Testis (tissue), 3 donors: ENCODE results near the gene ZNF227. TPM values are rescaled to one million over a fixed set of nuclear protein-coding genes. Genes with fewer than 3 reads are reported as not detected.

Source experiments
- DNase-seq: peaks from one replicate; pipeline ENCODE4 v3.0.0-alpha.2; 2019
- H3K27ac ChIP-seq, 2 donors: fragments of 200-600 bp; sonication (generic); one replicate each; pipeline ENCODE4 v1.5.1; 2019
- H3K27me3 ChIP-seq: fragments of 200-600 bp; sonication (generic); one replicate; pipeline ENCODE4 v1.5.1; 2019
- H3K36me3 ChIP-seq: fragments of 200-600 bp; sonication (generic); one replicate; pipeline ENCODE4 v1.5.1; 2017; ENCODE audit warnings: low read depth; ENCODE audit errors: missing control alignments
- H3K4me1 ChIP-seq: fragments of 200-600 bp; sonication (generic); one replicate; pipeline ENCODE4 v1.5.1; 2019
- H3K4me3 ChIP-seq, 2 donors: fragments of 200-600 bp; sonication (generic); one replicate each; pipeline ENCODE4 v1.5.1; 2017 to 2019
- H3K9me3 ChIP-seq: fragments of 200-600 bp; sonication (generic); one replicate; pipeline ENCODE4 v1.5.1; 2017
- CTCF ChIP-seq, 3 experiments: fragments of 450-650 bp in 2 of 3; fragments of 200-600 bp in 1 of 3; sonication (generic) in 1 of 3; IDR thresholded peaks; one replicate each; pipeline ENCODE4 v1.5.1; 2016 to 2019; ENCODE audit warnings: antibody characterized with exemption in 3 of 3, mild to moderate bottlenecking in 2 of 3, moderate library complexity in 1 of 3
- POLR2A ChIP-seq: fragments of 450-650 bp; IDR thresholded peaks from one replicate; pipeline ENCODE4 v1.6.1; 2017; ENCODE audit warnings: antibody characterized with exemption, mild to moderate bottlenecking, moderate library complexity
- WGBS, 2 donors: methylation state at CpG; one replicate each; pipeline ENCODE4 v1.1.5; 2018; 5-methylcytosine and 5-hydroxymethylcytosine counted together
- intact Hi-C: fragments of 100-400 bp; cut with DNase I; formaldehyde crosslinking; loops from one replicate; pipeline ENCODE4 v1.15.1; 2023; ENCODE audit warnings: low total_unique reads
- polyA plus RNA-seq: library from polyadenylated mRNA; stranded (reverse); fragments of 350-450 nt; fragmentation: Illumina TruSeq; extraction: RNeasy Lipid Tissue Mini Kit (QIAGEN cat#74804); gene quantifications from one replicate; pipeline ENCODE4 v1.2.3, GENCODE V29; 2014; ENCODE audit warnings: low read depth, low replicate concordance; ENCODE audit not compliant: insufficient read depth
- total RNA-seq, 2 donors: library from RNA; depleted of rRNA; stranded (reverse); fragments of >200 nt; gene quantifications; one replicate each; pipeline ENCODE4 v1.2.3, GENCODE V29; 2016

Gene ZNF227
- total and polyA plus RNA-seq, 3 donors from 2014 or later = 12.8 to 25.0 (median 19.8) TPM

GRCh38 chr19:44258136-44258535 is 45.8 kb downstream of the ZNF227 start:
- Histone ChIP-seq H3K4me1 (no peaks in the 10 kb centered on the region), H3K4me3 (no peak overlapping the region), H3K27me3 (no peaks in the 10 kb centered on the region), H3K36me3 (no peaks in the 10 kb centered on the region), H3K9me3 (no peaks in the 10 kb centered on the region), H3K27ac (no peak overlapping the region)
- WGBS, 2 donors = 72 to 86% methylated on average over 1 of the region's 1 CpG
- intact Hi-C loops = no loop called here
- no peak for TF ChIP-seq POLR2A
- no peak for TF ChIP-seq CTCF (IDR thresholded peaks at IDR 0.05)
- no peak for DNase-seq

DNA sequence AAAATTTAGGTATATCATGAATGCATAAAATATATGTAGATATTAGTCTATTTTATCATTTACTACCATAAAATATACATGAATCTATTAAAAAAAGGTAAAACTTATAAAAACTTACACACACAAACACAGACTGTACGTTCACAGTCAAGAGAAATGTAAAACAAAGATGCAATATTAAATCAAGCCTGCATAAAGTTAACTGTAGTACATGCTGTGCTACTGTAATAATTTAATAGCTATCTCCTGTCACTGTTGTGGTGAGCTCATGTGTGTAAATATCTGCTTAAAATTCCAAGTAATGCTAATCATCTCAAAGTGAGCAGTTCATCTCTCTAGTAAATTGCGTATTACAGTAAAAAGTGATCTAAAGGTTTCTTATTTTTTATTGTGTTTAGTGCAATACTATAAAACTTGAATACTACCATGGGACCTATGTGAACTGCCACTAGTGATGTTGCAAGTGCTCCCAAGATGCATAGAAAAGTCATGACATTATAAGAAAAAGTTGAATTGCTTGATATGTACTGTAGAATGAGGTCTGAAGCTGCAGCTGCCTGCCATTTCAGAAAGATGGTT is 46.6 kb downstream of the ZNF227 start:
- 62 to 76% methylated on average over 2 of the region's 2 CpGs for WGBS, 2 donors
- H3K36me3 ChIP-seq = no peaks in the 10 kb centered on the region
- TF ChIP-seq CTCF (IDR thresholded peaks at IDR 0.05) = no peak
- TF ChIP-seq POLR2A = no peak
- peak overlapping the region in 1 of 2 donors; percentile 51 for H3K4me3 ChIP-seq
- no peaks in the 10 kb centered on the region for H3K27me3 ChIP-seq
- intact Hi-C loops = no loop called here
- no peaks in the 10 kb centered on the region for H3K9me3 ChIP-seq
- H3K27ac ChIP-seq = no peak overlapping the region
- DNase-seq = no peak
- H3K4me1 ChIP-seq = no peaks in the 10 kb centered on the region

DNA sequence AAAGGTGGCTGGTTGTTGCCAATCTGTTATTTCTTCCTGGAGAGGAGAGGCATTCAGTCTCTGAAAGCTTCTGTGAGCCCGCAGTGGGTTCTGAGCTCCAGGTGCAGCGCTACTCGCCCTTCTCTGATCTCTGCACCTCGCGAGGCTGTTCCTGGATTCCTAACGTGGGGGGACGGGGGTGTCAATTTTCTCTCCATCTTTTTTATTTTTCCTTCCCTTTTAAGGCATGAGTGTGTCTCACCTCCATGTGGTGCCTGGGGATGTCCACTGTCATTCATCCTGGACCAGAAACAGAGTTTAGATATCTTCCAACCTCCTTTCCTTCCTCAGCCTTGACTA is 48.0 kb downstream of the ZNF227 start:
- Histone ChIP-seq H3K4me3 (peak overlapping the region; percentile 41 to 51), H3K27me3 (no peaks in the 10 kb centered on the region), H3K4me1 (no peaks in the 10 kb centered on the region), H3K36me3 (no peaks in the 10 kb centered on the region), H3K9me3 (no peaks in the 10 kb centered on the region), H3K27ac (no peak overlapping the region)
- TF ChIP-seq POLR2A (no peak), CTCF (IDR thresholded peaks at IDR 0.05) (no peak)
- 10% methylated on average over 7 of the region's 7 CpGs for WGBS, 2 donors
- intact Hi-C loops = no loop called here
- no peak for DNase-seq

- H3K27me3 ChIP-seq = no peaks in the 10 kb centered on the region
- no peaks in the 10 kb centered on the region for H3K36me3 ChIP-seq
- intact Hi-C loops = no loop called here
- H3K9me3 ChIP-seq = no peaks in the 10 kb centered on the region
- H3K27ac ChIP-seq = no peak overlapping the region
- WGBS, 2 donors = 56 to 61% methylated on average over 6 of the region's 6 CpGs
- DNase-seq = no peak
- H3K4me1 ChIP-seq = no peaks in the 10 kb centered on the region
- no peak overlapping the region for H3K4me3 ChIP-seq
- no peak for TF ChIP-seq POLR2A
- no peak for TF ChIP-seq CTCF (IDR thresholded peaks at IDR 0.05)
Observed at GRCh38 chr19:44260695-44261446, 48.5 kb downstream of the ZNF227 start.

DNA sequence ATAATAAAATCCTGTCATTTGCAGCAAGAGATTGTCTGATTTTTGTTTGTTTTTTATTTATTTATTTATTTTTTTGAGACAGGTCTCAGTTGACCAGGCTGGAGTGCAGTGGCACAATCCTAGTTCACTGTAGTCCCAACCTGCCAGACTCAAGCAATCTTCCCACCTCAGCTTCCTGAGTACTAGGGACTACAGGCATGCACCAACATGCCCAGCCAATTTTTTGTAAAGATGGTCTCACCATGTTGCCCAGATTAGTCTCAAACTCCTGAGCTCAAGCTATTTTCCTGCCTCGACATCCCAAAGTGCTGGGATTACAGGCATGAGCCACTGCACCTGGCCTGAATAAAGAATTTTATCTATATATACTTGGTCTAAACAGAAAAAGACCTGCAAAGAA is 65.0 kb downstream of the ZNF227 start:
- Histone ChIP-seq H3K4me1 (no peaks in the 10 kb centered on the region), H3K9me3 (no peaks in the 10 kb centered on the region), H3K36me3 (no peaks in the 10 kb centered on the region), H3K4me3 (no peak overlapping the region), H3K27ac (no peak overlapping the region), H3K27me3 (no peaks in the 10 kb centered on the region)
- TF ChIP-seq CTCF (IDR thresholded peaks at IDR 0.05) (no peak), POLR2A (no peak)
- DNase-seq = no peak
- intact Hi-C loops = no loop called here
- WGBS, 2 donors = 94 to 100% methylated on average over 1 of the region's 1 CpG
